NCI-H1417 treated with DMSO at 0.1 percent for 48 hours (cell line): ENCODE results near the gene TNKS1BP1.

Source experiments
- DNase-seq: peaks from one replicate; lab custom pipeline; 2025; lab: John Stamatoyannopoulos, UW

Gene TNKS1BP1

GRCh38 chr11:57325735-57326048, 940 bp upstream of the TNKS1BP1 start:
- no peak for DNase-seq

- no peak for DNase-seq
Observed at GRCh38 chr11:57324154-57324885, 432 bp downstream of the TNKS1BP1 start.

- no peak for DNase-seq
Observed at GRCh38 chr11:57323855-57324153, 948 bp downstream of the TNKS1BP1 start.

GRCh38 chr11:57323167-57323854, 1.4 kb downstream of the TNKS1BP1 start:
- DNase-seq: no peak

- DNase-seq: no peak
Observed at GRCh38 chr11:57322256-57323166, 2.2 kb downstream of the TNKS1BP1 start.

GRCh38 chr11:57321388-57322255, 3.1 kb downstream of the TNKS1BP1 start:
- DNase-seq: no peak

GRCh38 chr11:57320719-57321387, 3.9 kb downstream of the TNKS1BP1 start:
- no peak for DNase-seq

- no peak for DNase-seq
Observed at GRCh38 chr11:57320067-57320718, 4.6 kb downstream of the TNKS1BP1 start.

- DNase-seq: no peak
Observed at GRCh38 chr11:57318178-57318577, 6.6 kb downstream of the TNKS1BP1 start.

- no peak for DNase-seq
Observed at GRCh38 chr11:57316017-57316416, 8.7 kb downstream of the TNKS1BP1 start.

GRCh38 chr11:57315491-57315890, 9.3 kb downstream of the TNKS1BP1 start:
- no peak for DNase-seq

GRCh38 chr11:57314221-57314973, 10.4 kb downstream of the TNKS1BP1 start:
- DNase-seq: no peak

- DNase-seq: no peak
Observed at GRCh38 chr11:57313788-57314135, 11.0 kb downstream of the TNKS1BP1 start.

- no peak for DNase-seq
Observed at GRCh38 chr11:57313071-57313787, 11.5 kb downstream of the TNKS1BP1 start.

GRCh38 chr11:57312511-57313021, 12.2 kb downstream of the TNKS1BP1 start:
- no peak for DNase-seq

GRCh38 chr11:57311109-57311936, 13.4 kb downstream of the TNKS1BP1 start:
- DNase-seq: no peak

GRCh38 chr11:57310630-57311086, 14.1 kb downstream of the TNKS1BP1 start:
- DNase-seq: no peak

GRCh38 chr11:57310091-57310490, 14.7 kb downstream of the TNKS1BP1 start:
- DNase-seq: no peak
